Fibroblast of villous mesenchyme (primary cell): ENCODE data around the gene KRTAP5-7. TPM values are rescaled to one million over a fixed set of nuclear protein-coding genes. Genes with fewer than 3 reads are reported as not detected.

Experiments
- DNase-seq: peaks from one replicate; pipeline ENCODE4 v3.0.0-alpha.2; 2010; ENCODE audit warnings: low read depth
- H3K4me3 ChIP-seq: 2 replicates; pipeline ENCODE4 v1.5.1; 2011; ENCODE audit warnings: low read depth, mild to moderate bottlenecking, low read length
- CTCF ChIP-seq: IDR thresholded peaks from 2 replicates; pipeline ENCODE4 v1.5.1; 2012; ENCODE audit warnings: low read depth, mild to moderate bottlenecking, low read length; ENCODE audit not compliant: insufficient read depth
- total RNA-seq: library from RNA; depleted of rRNA; stranded (reverse); fragments of >200 nt; gene quantifications from 2 replicates; pipeline ENCODE4 v1.2.3, GENCODE V29; 2012

KRTAP5-7 gene
- total RNA-seq, 1 donor: not detected

DNA sequence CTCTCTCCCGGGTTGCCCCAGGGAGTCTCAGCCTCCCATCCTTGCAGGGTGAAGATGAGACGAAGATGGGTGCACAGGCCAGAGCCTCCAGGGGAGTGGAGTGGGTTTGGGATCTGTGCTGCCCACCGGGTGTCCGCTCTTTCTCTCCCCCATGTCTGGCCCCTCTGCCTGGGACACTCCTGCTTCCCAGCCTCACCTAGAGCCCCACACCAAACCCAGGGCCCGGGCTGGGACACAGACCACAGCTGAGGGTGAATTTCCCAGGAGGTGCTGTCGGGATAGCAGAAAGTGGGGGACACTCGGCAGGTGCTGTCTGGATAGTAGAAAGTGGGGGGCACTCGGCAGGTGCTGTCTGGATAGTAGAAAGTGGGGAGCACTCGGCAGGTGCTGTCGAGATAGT lies 25.0 kb upstream of the KRTAP5-7 start:
- DNase-seq: no peak
- no peak overlapping the region for H3K4me3 ChIP-seq
- TF ChIP-seq CTCF: no peak

- no peak overlapping the region for H3K4me3 ChIP-seq
- no peak for TF ChIP-seq CTCF
Measured at GRCh38 chr11:71502871-71503435, 24.1 kb upstream of the KRTAP5-7 start.

DNA sequence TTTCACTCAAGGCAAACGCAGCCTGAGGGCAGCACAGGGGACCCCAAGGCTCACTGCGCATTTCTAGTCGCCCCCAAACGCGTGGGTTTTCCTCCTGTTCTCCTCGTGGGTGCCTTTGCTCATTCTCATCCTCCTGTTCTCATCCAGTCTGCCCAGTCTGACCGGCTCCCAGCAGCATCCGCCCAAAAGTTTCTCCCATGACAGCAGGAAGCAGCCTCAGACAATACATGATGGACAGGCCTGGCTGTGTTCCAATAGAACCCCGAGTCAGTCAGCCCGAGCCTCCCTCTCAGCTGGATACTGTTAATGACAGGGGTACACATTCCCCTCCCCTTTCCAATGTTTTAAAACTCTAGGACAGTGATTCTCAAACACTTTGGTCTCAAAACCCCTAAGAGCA lies 22.5 kb upstream of the KRTAP5-7 start:
- DNase-seq: no peak
- TF ChIP-seq CTCF: no peak
- H3K4me3 ChIP-seq: no peak overlapping the region

More at GRCh38 chr11:71502871-71503435, 24.1 kb upstream of the KRTAP5-7 start:
- DNase-seq: no peak

GRCh38 chr11:71505001-71505400 lies 22.1 kb upstream of the KRTAP5-7 start:
- no peak for DNase-seq
- H3K4me3 ChIP-seq: no peak overlapping the region
- no peak for TF ChIP-seq CTCF

- H3K4me3 ChIP-seq: no peak overlapping the region
- DNase-seq: no peak
- TF ChIP-seq CTCF: no peak
Measured at GRCh38 chr11:71505781-71506180, 21.3 kb upstream of the KRTAP5-7 start.

DNA sequence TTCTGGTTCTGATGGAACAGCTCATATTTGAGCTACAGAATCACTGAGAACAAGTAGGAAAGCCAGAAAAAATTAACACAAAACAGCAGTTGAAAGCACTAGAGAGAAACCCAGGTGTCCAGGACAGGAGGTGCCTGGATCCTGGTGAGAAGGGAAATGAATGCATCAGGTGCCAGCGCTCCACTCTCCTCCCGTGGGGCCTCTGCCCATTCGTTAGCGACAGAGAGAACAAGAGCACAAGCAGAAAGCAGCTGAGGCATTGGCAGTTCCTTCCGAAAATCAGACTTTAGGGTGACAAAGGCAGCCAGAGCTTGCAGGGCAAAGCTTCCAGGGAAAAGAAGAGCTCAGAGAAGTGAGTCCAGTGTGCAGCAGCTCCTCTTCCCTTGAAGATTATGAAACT lies 20.0 kb upstream of the KRTAP5-7 start:
- no peak for TF ChIP-seq CTCF
- no peak overlapping the region for H3K4me3 ChIP-seq
- no peak for DNase-seq
